Activated CD8-positive, alpha-beta memory T cell treated with anti-CD3 and anti-CD28 coated beads, Interleukin-2, amount 10 ng/mL, durations not matched to agents 7 days and 5 days (primary cell): ENCODE data around the gene DENND6B. TPM values are rescaled to one million over a fixed set of nuclear protein-coding genes. Genes with fewer than 3 reads are reported as not detected.
"Not testable (repeated sequence)": the region's sequence is repeated elsewhere in the genome, so short reads cannot be mapped to it uniquely, and the experiment has no call there.

ENCODE experiments used
- ATAC-seq: fragments of 150-1000 bp; cut with Tn5 transposase; one replicate; pipeline ENCODE4 v1.10.0; 2021; ENCODE audit warnings: moderate library complexity
- CTCF ChIA-PET: fragments of 350-600 bp; sonication (Branson Sonifier 250); formaldehyde crosslinking; loops from one replicate; lab custom pipeline; 2021; ENCODE audit warnings: antibody characterized with exemption; lab: Charles Lee
- DNase-seq: peaks from one replicate; pipeline ENCODE4 v3.0.0-alpha.2; 2020
- H3K27ac Mint-ChIP-seq: one replicate; pipeline ENCODE4 v1.8.0; 2021; ENCODE audit warnings: mild to moderate bottlenecking, mixed read lengths
- H3K27me3 Mint-ChIP-seq: one replicate; pipeline ENCODE4 v1.8.0; 2021; ENCODE audit warnings: mixed read lengths
- H3K36me3 Mint-ChIP-seq: one replicate; pipeline ENCODE4 v1.8.0; 2021; ENCODE audit warnings: mild to moderate bottlenecking, mixed read lengths
- H3K4me1 Mint-ChIP-seq: one replicate; pipeline ENCODE4 v1.8.0; 2021; ENCODE audit warnings: mixed read lengths
- H3K4me3 Mint-ChIP-seq: one replicate; pipeline ENCODE4 v1.8.0; 2021; ENCODE audit warnings: mild to moderate bottlenecking, moderate library complexity, mixed read lengths
- H3K9me3 Mint-ChIP-seq: one replicate; pipeline ENCODE4 v1.8.0; 2022; ENCODE audit warnings: low read depth, mixed read lengths
- total RNA-seq, 2 experiments: library from RNA; stranded (reverse); gene quantifications; one replicate each; pipeline ENCODE4 v1.2.3, GENCODE V29; 2021

The DENND6B gene
- total RNA-seq, 2 experiments from 2014 or later = 5.7 to 8.8 TPM

GRCh38 chr22:50273352-50273751, 53.5 kb downstream of the DENND6B start:
- CTCF ChIA-PET = interaction anchor here (0.9 to 6.3 kb wide), 7 partner anchors 20 to 225 kb away, joined by 3 to 105 read pairs (median 6); partner anchors contain the start of genes DENND6B and HDAC10

DNA sequence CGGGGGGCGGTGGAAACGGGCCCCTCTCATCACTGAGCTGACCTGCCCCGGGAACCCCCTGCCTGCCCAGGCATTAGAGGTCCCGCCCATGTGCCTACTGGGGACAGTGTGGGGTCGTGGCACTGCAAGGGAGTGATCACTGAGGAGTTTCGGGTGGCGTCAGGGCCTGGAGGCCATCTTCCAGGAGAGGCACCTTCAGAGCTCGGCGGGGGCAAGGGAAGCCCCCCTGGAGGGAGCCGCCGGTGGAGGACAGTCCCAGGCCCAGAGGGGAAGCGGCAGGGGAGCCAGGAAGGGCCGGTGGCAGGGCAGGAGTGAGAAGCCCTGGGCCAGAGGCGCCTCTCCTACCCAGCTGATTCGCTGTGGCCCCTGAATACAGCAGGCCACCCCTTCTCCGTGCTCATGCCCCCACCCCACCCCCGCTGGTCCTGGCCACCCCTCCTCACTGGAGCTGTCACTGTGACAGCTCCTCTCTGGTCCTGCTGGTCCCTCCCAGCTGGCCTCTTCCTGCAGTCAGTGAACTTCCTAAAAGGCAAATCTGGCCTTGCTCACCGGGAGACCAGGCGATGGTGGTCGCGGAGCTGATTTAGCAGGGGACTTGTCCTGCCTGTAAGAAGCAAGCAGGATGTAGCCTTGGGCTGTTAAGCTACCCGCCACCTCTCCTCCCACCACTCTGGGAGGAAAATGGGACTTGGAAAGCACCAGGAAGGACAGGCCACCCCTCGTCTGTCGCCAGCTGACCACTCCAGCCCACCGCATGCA, 54.6 kb downstream of the DENND6B start:
- Mint-ChIP-seq H3K4me3 (no peak overlapping the region), H3K4me1 (peaks cover 18% of the 10 kb centered on the region), H3K36me3 (no peaks in the 10 kb centered on the region), H3K27me3 (peaks cover 5% of the 10 kb centered on the region), H3K27ac (no peak overlapping the region), H3K9me3 (no peaks in the 10 kb centered on the region)
- CTCF ChIA-PET = interaction anchor here (0.9 to 6.3 kb wide), 13 partner anchors 10 to 226 kb away, joined by 3 to 105 read pairs (median 5); partner anchors contain the start of genes DENND6B and HDAC10
- DNase-seq (no peak), ATAC-seq (no peak)

More at GRCh38 chr22:50273352-50273751, 53.5 kb downstream of the DENND6B start:
- H3K27me3 Mint-ChIP-seq, DNase-seq, H3K4me3 Mint-ChIP-seq, H3K9me3 Mint-ChIP-seq, ATAC-seq, H3K36me3 Mint-ChIP-seq, H3K27ac Mint-ChIP-seq: not testable (repeated sequence)
- H3K4me1 Mint-ChIP-seq = peaks cover 14% of the 10 kb centered on the region

DNA sequence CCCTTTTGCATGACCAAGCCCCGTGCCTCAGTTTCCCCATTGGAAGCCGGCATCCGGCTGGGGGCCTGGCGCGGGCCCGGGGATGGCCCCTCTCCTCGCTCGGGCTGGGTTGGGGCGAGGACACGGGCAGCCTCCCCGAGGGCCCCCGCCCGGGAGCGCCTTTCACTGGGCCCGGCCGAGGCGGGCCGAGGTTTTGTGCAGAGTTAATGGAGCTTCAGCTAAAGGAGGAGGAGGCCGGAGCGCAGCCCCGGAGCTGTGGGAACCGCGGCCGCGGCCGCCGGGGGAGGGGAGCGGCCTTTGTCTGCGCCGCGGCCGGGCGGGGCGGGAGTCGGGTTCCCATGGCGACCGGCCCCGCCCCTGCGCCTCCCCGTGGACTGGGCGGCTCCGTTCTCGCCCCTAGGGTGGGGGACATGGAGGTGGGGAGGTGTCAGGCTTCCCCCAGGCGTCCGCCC, 55.3 kb downstream of the DENND6B start:
- no peak overlapping the region for H3K4me3 Mint-ChIP-seq
- no peak overlapping the region for H3K27ac Mint-ChIP-seq
- H3K36me3 Mint-ChIP-seq = no peaks in the 10 kb centered on the region
- DNase-seq (peak; percentile 71), ATAC-seq (peak; percentile 27)
- no peaks in the 10 kb centered on the region for H3K9me3 Mint-ChIP-seq
- peaks cover 5% of the 10 kb centered on the region for H3K27me3 Mint-ChIP-seq
- CTCF ChIA-PET = interaction anchor here (1.1 to 6.3 kb wide), 9 partner anchors 9 to 227 kb away, joined by 3 to 105 read pairs (median 5); partner anchors contain the start of genes DENND6B and HDAC10
- peaks cover 16% of the 10 kb centered on the region for H3K4me1 Mint-ChIP-seq

GRCh38 chr22:50270666-50271394, 56.0 kb downstream of the DENND6B start:
- peak; percentile 61 for ATAC-seq
- H3K27me3 Mint-ChIP-seq = peaks cover 5% of the 10 kb centered on the region
- H3K9me3 Mint-ChIP-seq = no peaks in the 10 kb centered on the region
- peak; percentile 83 for DNase-seq
- peaks cover 16% of the 10 kb centered on the region for H3K4me1 Mint-ChIP-seq
- H3K36me3 Mint-ChIP-seq = no peaks in the 10 kb centered on the region
- peak overlapping the region; percentile 55 for H3K4me3 Mint-ChIP-seq
- CTCF ChIA-PET = interaction anchor here (1.2 to 6.3 kb wide), 4 partner anchors 20 to 227 kb away, joined by 3 to 105 read pairs (median 9); partner anchors contain the start of genes DENND6B and HDAC10
- H3K27ac Mint-ChIP-seq = peak overlapping the region; percentile 46

DNA sequence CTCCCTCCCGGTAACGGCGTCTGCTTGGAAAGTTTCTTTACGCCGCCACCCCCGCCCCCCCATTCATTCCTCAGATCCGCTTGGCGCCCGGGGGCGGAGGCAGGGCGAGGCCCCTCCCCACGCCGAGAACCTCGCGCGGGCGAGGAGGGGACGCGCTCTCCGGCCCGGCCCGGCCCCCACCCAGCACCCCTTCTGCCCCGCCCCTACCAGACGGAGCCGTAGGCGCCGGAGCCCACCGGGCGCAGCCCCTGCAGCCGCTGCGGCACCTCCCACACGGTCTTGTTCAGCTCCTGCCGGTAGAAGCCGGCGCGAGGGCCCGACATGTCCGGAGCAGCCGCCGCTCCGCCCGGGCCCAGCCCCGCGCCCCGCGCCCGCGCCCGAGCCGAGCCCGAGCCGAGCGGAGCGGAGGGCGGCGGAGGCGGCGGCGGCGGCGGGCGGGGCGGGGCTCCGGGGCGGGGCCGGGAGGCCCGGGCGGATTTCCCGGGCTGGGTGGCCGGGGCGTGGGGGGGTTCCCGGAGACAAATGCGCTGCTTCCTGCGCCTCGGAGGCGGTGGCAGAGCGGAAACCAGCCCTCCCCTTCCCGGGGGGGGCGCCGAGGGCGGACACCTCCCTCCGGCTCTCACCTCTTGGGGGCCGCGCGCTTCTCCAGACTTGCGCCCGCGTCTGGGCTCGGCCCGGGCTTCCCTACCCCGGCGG, 56.7 kb downstream of the DENND6B start, which contains the start of gene MAPK11:
Gene MAPK11 (minus strand): TSS at position 411 of the 696 bp plus-strand sequence. CDS start 88 bp downstream, at position 323.
- Mint-ChIP-seq H3K4me3 (peak within 1 kb of the TSS; percentile 58), H3K27me3 (peaks cover 5% of the 10 kb centered on the region), H3K36me3 (no peaks in the 10 kb centered on the region), H3K4me1 (peaks cover 14% of the 10 kb centered on the region), H3K27ac (peak within 1 kb of the TSS; percentile 46), H3K9me3 (no peaks in the 10 kb centered on the region)
- DNase-seq = peak; percentile 82
- peak; percentile 61 for ATAC-seq
- CTCF ChIA-PET = interaction anchor here (0.6 to 4.7 kb wide), 3 partner anchors 18 to 72 kb away, joined by 3 to 25 read pairs (median 4); partner anchors contain the start of gene HDAC10

DNA sequence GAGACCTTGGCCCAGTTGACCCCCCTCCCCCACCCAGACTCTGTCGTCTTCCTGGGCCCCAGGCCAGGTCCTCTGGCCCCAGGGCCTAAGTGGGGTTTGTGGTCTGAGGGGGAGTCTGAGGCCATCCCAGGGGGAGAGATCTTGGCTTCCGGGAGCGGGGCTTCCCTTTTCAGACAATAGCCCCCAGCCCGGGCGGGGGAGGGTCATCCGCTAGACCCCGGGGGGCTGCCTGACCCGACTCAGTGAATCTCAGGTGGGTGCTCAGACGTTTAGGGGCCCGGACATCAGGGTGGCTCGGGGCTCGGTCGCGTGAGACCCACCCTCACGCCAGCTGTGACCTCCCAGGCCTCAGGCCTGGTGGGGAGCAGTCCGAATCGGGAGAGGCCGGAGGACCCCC, 57.2 kb downstream of the DENND6B start:
- DNase-seq (no peak), ATAC-seq (no peak)
- no peak overlapping the region for H3K27ac Mint-ChIP-seq
- H3K4me1 Mint-ChIP-seq = peaks cover 14% of the 10 kb centered on the region
- no peaks in the 10 kb centered on the region for H3K9me3 Mint-ChIP-seq
- H3K36me3 Mint-ChIP-seq = no peaks in the 10 kb centered on the region
- CTCF ChIA-PET = interaction anchor here (0.6 to 4.7 kb wide), 4 partner anchors 18 to 72 kb away, joined by 3 to 25 read pairs (median 4); partner anchors contain the start of gene HDAC10
- H3K4me3 Mint-ChIP-seq = peak overlapping the region; percentile 58
- peaks cover 5% of the 10 kb centered on the region for H3K27me3 Mint-ChIP-seq

GRCh38 chr22:50268655-50269113, 58.1 kb downstream of the DENND6B start:
- Mint-ChIP-seq H3K27ac (no peak overlapping the region), H3K4me1 (peaks cover 14% of the 10 kb centered on the region), H3K4me3 (peak overlapping the region; percentile 58), H3K9me3 (no peaks in the 10 kb centered on the region), H3K27me3 (peaks cover 5% of the 10 kb centered on the region), H3K36me3 (no peaks in the 10 kb centered on the region)
- DNase-seq = no peak
- ATAC-seq = no peak
- CTCF ChIA-PET = interaction anchor here (0.6 to 4.7 kb wide), 4 partner anchors 17 to 164 kb away, joined by 3 to 25 read pairs (median 4); partner anchors contain the start of gene HDAC10

DNA sequence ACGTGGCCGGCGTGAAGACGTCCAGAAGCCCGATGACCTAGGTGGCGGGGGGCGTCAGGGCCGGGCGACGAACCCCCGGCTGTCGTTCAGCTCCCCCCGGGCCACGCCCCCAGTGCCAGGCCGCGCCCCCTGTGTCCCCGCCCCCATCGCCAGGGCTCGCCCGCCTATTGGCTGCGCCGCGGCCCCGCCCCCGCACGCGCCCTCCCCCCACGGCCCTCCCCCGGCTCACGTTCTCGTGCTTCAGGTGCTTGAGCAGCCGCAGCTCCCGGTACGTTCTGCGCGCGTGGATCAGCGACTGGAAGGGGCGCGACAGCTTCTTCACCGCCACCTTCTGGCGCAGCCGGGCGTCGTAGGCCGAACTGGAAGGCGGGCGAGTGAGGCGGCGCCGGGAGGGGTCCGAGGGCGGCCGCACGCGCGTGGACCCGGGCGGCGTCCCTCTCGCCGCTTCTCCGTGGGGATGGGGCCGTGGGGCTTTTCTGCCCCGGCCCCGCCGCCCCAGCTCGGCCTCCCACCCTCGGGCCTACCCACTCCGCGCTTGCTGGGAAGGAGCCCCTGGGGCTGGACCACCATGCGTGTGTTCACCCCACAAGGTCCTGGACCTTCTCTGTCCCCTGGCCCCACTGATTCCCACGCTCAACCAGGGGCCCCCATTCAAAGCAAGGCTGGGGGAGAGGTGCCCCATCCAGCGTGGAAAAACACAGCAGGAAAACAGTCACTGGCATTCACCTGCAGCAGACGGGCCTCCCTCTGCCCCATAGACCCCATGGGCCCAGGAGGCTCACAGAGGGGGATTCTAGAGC, 59.0 kb downstream of the DENND6B start:
- H3K36me3 Mint-ChIP-seq = no peaks in the 10 kb centered on the region
- no peak overlapping the region for H3K27ac Mint-ChIP-seq
- peaks cover 3% of the 10 kb centered on the region for H3K27me3 Mint-ChIP-seq
- ATAC-seq (peak; percentile 4), DNase-seq (peak; percentile 59)
- CTCF ChIA-PET = interaction anchor here (0.7 to 4.7 kb wide), 7 partner anchors 8 to 74 kb away, joined by 3 to 25 read pairs (median 4); partner anchors contain the start of gene HDAC10
- no peak overlapping the region for H3K4me3 Mint-ChIP-seq
- peaks cover 14% of the 10 kb centered on the region for H3K4me1 Mint-ChIP-seq
- no peaks in the 10 kb centered on the region for H3K9me3 Mint-ChIP-seq

DNA sequence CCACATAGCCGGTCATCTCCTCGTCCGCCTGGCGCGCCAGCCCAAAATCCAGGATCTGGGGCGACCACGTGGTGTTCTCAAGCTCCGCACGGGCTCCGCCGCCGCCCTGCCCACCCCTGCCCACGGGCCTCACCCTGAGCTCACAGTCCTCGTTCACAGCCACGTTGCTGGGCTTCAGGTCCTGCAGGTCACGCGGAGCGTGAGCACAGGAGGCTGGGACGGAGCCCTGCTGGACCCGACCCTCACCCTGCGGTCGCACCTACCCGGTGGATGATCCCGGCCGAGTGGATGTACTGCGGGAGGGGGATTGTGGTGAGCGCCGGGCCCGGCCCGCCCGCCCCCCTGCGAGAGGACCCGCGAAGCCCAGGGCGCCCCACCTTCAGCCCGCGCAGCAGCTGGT, 59.8 kb downstream of the DENND6B start:
- CTCF ChIA-PET = interaction anchor here (1.0 to 4.7 kb wide), 5 partner anchors 9 to 74 kb away, joined by 3 to 25 read pairs (median 4); partner anchors contain the start of gene HDAC10
- no peak overlapping the region for H3K4me3 Mint-ChIP-seq
- H3K4me1 Mint-ChIP-seq = peaks cover 19% of the 10 kb centered on the region
- no peaks in the 10 kb centered on the region for H3K9me3 Mint-ChIP-seq
- H3K36me3 Mint-ChIP-seq = no peaks in the 10 kb centered on the region
- H3K27ac Mint-ChIP-seq = no peak overlapping the region
- peaks cover 5% of the 10 kb centered on the region for H3K27me3 Mint-ChIP-seq
- no peak for DNase-seq
- ATAC-seq = no peak

- DNase-seq (no peak), ATAC-seq (no peak)
- CTCF ChIA-PET = interaction anchor here (0.7 to 4.2 kb wide), 2 partner anchors 11 to 23 kb away, joined by 3 to 19 read pairs; no protein-coding TSS in a partner anchor
- Mint-ChIP-seq H3K27ac (no peak overlapping the region), H3K9me3 (no peaks in the 10 kb centered on the region), H3K27me3 (peaks cover 6% of the 10 kb centered on the region), H3K4me1 (peaks cover 14% of the 10 kb centered on the region), H3K4me3 (no peak overlapping the region), H3K36me3 (no peaks in the 10 kb centered on the region)
Measured at GRCh38 chr22:50264946-50265669, 61.7 kb downstream of the DENND6B start.

- H3K9me3 Mint-ChIP-seq = no peaks in the 10 kb centered on the region
- DNase-seq (no peak), ATAC-seq (no peak)
- H3K27me3 Mint-ChIP-seq = peaks cover 6% of the 10 kb centered on the region
- CTCF ChIA-PET = interaction anchor here (1.4 to 4.2 kb wide), 3 partner anchors 12 to 233 kb away, joined by 4 to 19 read pairs (median 6); no protein-coding TSS in a partner anchor
- no peak overlapping the region for H3K4me3 Mint-ChIP-seq
- peaks cover 13% of the 10 kb centered on the region for H3K4me1 Mint-ChIP-seq
- no peaks in the 10 kb centered on the region for H3K36me3 Mint-ChIP-seq
- no peak overlapping the region for H3K27ac Mint-ChIP-seq
Measured at GRCh38 chr22:50264104-50264745, 62.6 kb downstream of the DENND6B start.
